GM19238 (cell line): ENCODE data around the gene COX7A2.

Experiments
- DNase-seq: peaks from one replicate; pipeline ENCODE4 v3.0.0; 2011; ENCODE audit warnings: low spot score; ENCODE audit not compliant: insufficient read length

COX7A2 gene

GRCh38 chr6:75243333-75244062 is at the start of gene COX7A2:
Gene COX7A2 (minus strand): TSS chr6:75243801. CDS start chr6:75243734, 67 bp downstream.
- peak; percentile 42 for DNase-seq

GRCh38 chr6:75292555-75292954 is 49.0 kb upstream of the COX7A2 start:
- no peak for DNase-seq

- no peak for DNase-seq
Observed at GRCh38 chr6:75291744-75292143, 48.1 kb upstream of the COX7A2 start.

DNA sequence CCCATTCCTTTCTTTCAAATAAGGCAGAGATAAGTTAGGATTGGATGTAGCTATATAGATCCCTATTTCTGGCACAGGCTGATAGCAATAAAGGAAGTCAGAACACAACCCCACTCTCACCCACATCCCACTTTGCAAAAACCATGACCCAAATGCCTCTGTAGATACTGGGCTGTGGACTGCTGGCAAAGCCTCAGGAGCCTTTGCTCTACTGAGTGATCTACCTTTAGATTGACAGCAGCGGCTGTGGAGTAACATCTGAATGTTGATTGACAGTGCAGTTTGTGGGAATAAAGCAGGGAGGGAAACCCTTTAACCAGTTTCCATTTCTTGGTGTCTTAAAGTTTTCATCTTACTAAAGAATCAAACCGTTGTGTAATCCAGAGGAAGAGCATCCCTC is 47.7 kb upstream of the COX7A2 start:
- no peak for DNase-seq

DNA sequence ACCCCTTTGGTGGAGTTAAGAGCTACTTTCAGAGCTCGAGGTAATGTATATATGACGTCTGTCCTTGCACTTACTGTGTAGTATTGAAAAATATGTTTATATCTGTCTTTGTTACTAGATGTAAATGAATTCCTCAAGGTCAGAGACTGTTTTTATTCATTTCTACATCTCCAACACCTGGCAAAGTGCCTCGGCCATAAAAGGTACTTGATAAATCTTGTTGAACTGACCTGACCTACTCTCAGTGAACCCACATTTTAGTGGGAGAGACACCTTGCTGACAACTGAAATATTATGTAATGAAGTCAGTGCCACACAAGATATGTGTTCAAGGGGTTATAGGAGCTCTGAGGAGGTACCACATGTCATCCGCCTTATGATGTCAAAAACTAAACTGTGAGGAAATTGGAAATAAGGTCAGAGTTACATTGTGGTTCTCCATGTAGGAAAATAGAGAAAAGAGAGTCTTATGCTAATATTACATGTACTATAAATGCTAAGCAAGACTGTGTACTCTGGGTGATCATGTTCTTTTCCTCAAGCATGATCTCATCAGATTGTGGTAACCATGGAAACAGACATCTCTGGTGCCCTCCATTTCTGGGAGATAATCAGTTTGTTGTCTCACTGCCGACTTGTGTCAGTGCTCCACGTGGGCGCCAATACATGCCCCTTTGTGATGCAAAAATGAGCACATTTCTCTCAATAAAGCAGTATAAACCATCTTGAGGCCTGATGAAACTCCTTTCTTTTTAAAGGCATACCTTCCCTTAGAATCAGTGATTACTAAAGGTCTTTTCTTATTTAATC is 46.7 kb upstream of the COX7A2 start:
- no peak for DNase-seq

GRCh38 chr6:75288023-75288422 is 44.4 kb upstream of the COX7A2 start:
- no peak for DNase-seq

DNA sequence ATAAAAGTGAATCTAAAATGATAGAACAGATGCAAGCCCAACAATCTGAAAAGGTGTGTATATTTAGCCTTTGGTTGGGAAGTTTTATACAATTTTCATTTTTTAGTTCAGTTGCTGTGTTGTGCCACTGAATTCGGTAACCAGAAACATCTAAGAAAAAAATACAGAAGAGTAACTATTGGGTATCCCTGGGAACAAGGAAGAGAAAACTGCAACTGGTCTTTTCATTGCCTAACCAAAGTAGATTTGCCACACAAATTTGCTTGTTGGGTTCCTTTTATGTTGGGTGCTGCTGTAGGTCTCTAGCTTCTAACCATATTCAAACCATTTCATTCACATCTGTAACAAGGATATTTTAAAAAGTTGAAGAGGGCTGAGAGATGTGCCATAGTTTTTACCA is 43.8 kb upstream of the COX7A2 start:
- DNase-seq: no peak

- DNase-seq: no peak
Observed at GRCh38 chr6:75286955-75287354, 43.4 kb upstream of the COX7A2 start.

DNA sequence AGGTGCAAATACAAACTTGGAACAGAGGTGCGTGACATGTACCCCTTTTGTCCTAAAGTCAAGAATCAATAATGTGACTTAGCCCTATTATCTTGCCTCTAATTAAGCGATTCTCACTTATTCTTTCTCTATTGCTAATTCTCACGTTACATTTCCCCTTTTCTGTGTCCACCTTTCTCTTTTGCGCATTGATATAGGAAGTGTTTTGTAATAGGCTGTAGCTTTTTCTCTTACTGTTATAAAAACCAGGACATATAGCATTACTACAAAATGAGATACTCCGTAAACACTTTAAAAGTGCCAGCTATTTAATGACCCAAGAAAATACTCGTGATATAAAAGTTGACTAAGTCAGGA is 41.7 kb upstream of the COX7A2 start:
- DNase-seq: no peak

DNA sequence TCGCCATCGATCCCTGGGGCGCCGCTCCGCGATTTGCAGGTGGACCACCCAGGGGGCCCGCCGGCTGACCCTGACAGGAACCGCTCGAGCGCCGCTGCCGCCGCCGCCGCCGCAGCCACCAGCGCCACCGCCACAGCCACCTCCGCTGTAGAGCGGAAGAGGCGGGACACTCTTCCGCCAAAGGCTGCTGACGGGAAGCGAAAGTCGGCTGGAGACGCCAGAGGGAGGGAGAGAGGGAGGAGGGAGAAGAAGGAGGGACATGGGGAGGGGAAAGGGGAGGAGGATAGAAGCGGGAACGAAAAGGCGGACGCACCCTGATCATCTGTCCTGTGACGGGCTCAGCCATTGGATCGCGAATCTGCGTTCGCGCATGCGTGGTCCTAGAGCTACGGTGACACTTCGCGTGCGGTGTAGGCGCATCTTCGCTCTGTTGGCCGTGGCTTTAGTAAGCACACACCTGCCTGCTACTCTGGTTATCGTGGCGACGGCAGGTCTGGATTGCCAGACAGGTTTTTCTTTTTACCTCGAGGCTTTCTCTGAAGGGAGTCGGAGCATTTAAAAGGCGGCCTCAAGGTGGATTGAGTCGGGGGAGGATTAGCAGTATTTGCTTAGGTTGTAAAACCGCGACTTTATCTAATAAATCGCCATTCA is 41.2 kb upstream of the COX7A2 start, which contains the start of gene TMEM30A:
Gene TMEM30A, minus strand, starts transcription at position 161 of the 651 bp plus-strand sequence. Its CDS starts 154 bp downstream, at position 7.
- DNase-seq: peak; percentile 79

DNA sequence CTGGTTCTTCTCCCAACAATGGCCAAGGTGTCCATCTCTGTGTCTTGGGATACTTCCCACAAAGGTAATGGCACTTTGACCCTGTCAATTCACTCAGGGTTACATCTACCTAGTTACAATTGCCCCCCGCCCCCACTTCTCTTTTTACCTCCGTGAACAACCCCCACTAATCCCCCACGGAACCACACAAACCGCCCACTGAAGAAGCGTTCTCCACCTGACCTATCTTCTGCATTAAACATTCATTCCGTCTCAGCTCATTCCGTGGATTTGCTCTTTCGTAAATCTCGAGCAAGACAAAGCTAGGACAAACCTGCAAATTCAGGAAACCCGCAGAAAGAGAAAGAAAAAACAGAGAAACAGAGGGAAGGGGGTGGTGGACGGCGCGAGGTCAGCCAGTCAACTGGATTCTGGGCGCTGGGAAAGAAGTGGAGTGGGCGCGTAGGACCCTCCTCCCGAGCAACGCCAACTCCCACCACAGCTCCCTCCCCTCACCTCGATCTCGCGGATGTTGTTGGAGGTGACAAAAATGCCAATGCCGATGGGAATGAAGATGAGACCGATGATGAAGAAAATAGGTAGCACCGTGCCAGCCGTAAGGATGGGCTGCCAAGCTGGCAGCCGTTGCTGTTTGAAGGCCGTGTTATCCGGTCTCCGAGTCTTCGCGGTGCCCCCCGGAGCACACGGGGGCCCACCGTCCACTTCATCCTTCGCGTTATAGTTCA is 40.5 kb upstream of the COX7A2 start:
- no peak for DNase-seq

DNA sequence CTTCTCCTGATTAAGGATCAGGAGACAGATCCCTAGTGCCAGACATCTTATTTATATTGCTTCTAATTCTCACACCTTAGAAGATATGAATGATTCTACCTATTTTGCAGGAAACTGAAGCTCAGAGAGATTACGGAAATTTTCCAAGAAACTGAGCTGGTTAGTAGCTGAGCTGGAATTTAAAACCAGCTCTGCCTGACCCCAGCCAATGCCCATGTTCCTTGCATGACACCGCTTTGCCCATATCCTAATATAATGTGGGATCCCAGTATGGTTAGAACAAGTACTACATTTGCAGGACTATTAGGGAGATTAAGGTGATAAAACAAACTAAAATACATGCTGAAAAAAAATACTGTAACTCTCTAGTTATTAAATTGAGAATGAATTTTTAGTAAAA is 39.1 kb upstream of the COX7A2 start:
- no peak for DNase-seq

DNA sequence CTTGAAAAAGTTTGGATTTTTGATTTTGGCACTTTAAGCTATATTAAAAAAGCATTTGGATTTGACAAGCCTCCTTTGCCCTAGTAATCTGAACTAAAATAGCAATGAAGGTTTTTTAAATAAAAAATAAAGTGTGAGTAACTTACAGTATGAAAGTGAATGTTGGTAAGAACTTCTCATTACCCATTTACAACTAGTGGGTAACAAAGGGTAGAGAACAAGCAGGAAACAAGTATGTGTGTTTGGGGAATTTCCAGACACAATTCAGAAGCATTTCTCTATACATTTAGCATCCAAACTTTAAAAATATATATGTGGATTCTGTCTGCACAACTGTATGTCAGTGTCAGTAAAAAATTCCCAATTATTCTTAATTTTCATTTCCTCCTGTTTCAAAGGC is 38.1 kb upstream of the COX7A2 start:
- no peak for DNase-seq

DNA sequence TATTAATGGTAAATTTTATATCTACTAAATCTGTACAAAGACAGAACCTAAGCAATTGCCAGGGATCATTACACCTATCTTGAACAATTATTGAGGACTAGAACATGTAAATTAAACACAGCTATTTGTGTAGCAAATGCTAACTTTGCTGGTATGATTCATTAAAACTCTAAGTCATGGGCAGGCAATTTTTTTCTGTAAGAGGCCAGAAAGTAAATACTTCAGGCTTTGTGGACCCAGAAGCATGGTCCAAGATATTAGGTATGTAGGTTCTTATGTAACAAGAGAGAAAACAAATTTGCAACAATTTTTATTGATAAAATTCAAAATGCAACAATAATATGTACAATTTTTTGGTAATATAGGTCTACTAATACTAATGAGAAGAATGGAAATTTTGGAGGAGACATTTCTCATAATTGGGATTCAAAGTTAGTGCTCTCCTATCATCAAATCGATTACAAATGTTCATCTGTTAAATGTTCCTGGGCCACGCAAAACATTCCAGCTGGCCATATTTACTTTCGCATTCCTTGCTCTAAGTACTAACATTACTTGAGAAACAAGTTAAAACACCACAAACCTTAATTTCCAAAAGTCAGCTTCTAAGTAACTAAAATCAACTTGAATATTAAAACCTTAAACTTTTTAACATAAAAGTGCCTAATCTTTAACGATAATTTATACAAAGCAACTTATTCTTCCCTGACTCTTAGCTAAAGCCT is 36.7 kb upstream of the COX7A2 start:
- no peak for DNase-seq

DNA sequence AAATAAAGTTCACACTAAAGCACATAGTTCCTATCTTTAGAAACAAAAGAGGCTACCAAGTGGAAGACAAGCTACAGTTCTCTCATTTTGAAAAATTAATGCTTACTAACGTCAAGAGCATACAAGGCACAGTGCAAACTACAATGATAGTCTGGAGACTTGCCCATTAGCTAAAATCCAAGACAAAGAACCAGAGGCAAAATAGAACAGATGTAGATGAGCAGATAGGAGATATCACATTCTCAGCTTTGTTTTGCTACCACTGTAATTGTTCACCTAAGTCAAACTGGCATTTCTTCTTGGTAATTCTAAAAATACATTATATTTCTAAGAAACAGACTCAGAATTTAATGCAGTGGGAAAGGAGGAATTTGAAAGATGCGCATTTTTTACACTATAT is 35.8 kb upstream of the COX7A2 start:
- no peak for DNase-seq

DNA sequence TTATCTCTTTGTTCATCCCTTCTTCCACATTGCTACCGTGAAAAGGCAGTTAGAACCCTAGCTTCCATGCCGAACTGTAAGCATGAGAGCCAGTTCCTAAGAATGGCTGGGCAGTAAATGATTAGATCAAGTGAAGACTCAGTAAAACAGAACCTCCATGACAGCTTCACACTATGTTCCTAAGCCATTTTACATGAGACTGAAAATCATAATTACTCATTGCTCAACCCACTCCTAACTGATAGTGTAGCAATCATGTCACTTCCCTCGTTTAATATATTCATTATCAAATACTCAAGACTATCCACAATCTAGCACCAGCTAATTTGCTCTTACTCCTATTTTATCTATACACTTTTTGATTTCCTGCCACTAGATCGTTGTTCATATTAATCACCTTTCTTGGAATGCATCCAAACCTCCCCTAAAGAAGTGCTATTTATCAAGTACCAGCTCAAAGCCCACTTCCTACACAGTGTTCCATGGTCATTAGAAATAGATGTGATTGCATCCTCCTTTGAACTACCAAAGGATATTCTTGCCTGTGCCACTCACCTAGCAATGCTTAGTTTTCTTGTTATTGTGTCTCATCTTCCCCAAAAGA is 35.0 kb upstream of the COX7A2 start:
- no peak for DNase-seq

DNA sequence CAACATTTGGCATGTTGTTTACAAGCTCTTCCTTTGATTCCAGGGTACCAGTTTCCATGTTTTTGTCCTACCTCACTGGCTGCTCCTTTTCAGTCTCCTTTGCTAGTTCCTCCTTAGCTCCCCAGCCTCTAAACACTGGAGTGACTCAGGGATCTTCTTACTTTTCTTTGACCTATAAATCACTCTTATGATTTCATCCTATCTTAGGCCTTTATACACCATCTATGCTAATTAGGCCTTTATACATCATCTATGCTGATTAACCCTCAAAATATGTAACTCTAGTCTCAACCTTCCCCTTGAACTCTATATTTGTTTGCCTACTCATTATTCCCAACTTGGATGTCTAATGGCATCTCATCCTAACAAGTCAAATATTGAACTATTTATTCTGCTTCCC is 31.5 kb upstream of the COX7A2 start:
- DNase-seq: no peak

GRCh38 chr6:75273009-75273408 is 29.4 kb upstream of the COX7A2 start:
- DNase-seq: no peak

DNA sequence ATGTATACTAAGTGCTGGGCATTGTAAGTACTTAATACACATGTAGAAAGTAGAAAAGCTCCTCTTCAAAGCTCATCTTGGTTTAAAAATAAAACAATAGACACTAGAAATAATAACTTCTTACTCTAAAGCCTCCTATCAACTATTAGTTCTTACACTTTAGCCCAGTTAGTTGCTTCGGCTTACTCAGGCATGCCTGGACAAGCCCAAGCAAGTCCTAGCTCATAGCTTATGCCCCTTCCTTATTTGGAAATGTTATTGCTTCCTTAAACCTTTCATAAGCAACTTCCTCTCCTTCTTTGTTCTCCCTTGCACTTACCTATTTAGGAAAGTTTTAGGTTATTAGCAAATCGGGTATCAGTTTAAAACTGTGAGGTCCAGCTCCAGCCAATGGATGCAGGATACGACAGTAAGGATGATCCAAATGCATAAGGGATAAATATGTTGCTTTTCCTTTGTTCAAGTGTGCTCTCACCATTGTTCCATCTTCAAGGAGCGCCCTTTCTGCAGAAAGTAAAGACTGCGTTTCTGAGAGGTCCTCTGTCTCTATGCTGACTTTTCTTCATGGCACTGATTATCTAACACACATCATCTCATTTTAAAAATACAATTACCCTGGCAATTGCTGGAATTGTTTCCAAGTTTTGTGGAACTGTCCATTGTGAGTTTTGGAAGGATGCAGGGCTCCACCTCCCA is 28.7 kb upstream of the COX7A2 start:
- DNase-seq: no peak

GRCh38 chr6:75268988-75269354 is 25.4 kb upstream of the COX7A2 start:
- no peak for DNase-seq
